ENCODE results near the gene LBH.

Gene LBH

DNA sequence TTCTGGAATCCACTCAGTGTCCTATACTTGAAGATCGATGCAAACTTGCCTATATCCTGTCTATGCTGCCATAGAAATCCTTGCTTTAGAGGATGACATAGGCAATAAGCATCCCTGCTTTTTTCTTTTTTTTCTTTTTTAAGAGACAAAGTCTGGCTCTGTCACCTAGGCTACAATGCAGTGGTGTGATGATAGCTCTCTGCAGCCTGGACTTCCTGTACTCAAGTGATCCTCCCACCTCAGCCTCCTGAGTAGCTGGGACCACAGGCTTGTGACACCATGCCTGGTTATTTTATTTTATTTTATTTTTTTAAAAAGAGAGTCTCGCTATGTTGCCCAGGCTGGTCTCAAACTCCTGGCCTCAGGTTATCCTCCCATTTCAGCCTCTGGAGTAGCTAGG, 76.9 kb downstream of the LBH start:
- DNase-seq (ENCODE audit: low read depth): no peak

Data from activated T-helper 9 cell treated with anti-CD3 and anti-CD28 coated beads, Interleukin-2, amount 50 U/mL, for 16 hours (primary cell).